LNCaP clone FGC (cell line): Measurements from ENCODE around the gene ITM2C.

Experiments
- DNase-seq: peaks from one replicate; pipeline ENCODE4 v3.0.0-alpha.2; 2011; ENCODE audit warnings: low read depth
- H3K4me3 ChIP-seq: 2 replicates; pipeline ENCODE4 v1.5.1; 2011; ENCODE audit warnings: mild to moderate bottlenecking, low read depth, low read length, control low read depth
- TF ChIP-seq, protein P1 (sequence below): IDR thresholded peaks from 2 replicates; pipeline ENCODE4 v1.5.1; 2012; ENCODE audit warnings: mild to moderate bottlenecking; ENCODE audit not compliant: control insufficient read depth, insufficient read depth; ENCODE audit errors: extremely low read depth

Gene ITM2C

GRCh38 chr2:230908092-230908594 is 43.4 kb downstream of the ITM2C start:
- no peak overlapping the region for H3K4me3 ChIP-seq
- DNase-seq = no peak
- TF ChIP-seq, protein P1, sequence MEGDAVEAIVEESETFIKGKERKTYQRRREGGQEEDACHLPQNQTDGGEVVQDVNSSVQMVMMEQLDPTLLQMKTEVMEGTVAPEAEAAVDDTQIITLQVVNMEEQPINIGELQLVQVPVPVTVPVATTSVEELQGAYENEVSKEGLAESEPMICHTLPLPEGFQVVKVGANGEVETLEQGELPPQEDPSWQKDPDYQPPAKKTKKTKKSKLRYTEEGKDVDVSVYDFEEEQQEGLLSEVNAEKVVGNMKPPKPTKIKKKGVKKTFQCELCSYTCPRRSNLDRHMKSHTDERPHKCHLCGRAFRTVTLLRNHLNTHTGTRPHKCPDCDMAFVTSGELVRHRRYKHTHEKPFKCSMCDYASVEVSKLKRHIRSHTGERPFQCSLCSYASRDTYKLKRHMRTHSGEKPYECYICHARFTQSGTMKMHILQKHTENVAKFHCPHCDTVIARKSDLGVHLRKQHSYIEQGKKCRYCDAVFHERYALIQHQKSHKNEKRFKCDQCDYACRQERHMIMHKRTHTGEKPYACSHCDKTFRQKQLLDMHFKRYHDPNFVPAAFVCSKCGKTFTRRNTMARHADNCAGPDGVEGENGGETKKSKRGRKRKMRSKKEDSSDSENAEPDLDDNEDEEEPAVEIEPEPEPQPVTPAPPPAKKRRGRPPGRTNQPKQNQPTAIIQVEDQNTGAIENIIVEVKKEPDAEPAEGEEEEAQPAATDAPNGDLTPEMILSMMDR = no peak

DNA sequence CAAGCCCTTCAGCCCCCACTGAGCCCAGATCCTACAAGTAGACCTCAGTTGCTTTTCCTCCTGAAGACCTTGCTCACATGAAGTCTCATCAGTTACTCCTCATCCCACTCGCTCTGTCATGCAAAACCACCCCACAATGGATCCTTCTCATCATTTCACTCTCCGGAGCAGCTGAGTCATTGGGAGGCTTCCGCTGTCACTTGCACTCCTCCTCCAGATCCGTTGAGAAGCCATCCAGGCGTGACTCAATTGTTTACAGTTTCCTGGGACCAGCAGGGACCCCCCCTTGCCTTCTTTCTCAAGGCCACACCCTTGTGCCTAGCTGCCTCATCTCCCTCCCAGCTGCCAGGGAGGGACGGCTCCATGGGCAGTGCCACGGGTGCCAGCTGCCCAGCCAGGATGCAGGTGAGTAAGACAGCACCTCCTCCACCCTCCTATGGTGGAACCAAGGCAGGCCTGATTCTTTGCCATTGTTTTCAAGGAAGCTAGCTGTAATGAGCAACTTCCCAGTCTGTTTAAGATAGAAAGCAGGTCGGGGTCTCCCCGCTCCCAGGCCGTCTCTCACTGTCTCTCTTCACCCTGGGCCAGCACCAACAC is 44.0 kb downstream of the ITM2C start:
- no peak for DNase-seq
- no peak overlapping the region for H3K4me3 ChIP-seq
- TF ChIP-seq, protein P1 = no peak

DNA sequence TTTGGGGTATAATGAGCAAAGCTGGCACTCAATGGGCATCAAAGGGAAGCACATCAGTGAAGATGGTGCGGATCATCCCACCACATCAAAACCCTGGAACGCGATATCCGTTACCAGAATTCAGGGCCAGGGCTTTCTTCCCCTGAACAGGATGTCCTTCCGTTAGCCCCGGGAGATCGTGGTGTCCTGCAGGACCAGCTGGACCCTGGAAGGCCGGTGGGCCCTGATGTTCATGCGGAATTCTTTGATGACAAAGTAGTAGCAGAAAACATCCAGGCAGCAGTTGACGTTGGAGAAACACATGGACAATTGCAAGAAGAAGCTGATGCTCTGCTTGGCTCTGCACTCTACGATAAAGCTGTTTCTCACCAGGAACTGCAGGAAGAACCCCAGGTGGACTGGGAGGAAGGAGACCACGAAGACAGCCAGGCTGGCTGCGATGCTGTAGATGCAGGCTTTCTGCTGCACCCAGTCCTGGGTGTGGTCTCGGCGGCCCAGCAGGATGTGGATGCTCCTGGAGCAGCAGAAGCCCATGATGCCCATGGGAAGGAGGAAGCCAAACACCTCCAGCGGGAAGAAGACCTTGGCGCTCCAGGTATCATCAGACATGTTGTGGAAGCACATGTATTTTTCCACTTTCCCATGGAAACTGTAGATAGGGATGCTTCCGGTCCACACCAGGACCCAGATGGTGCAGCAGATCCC is 45.3 kb downstream of the ITM2C start:
- H3K4me3 ChIP-seq = no peak overlapping the region
- TF ChIP-seq, protein P1 = no peak
- no peak for DNase-seq

- no peak for DNase-seq
- no peak overlapping the region for H3K4me3 ChIP-seq
- TF ChIP-seq, protein P1 = no peak
These were observed 45.9 kb downstream of the ITM2C start for GRCh38 chr2:230910546-230911177.

- no peak for DNase-seq
- no peak overlapping the region for H3K4me3 ChIP-seq
- TF ChIP-seq, protein P1 = no peak
These were observed 47.3 kb downstream of the ITM2C start for GRCh38 chr2:230912046-230912445.

DNA sequence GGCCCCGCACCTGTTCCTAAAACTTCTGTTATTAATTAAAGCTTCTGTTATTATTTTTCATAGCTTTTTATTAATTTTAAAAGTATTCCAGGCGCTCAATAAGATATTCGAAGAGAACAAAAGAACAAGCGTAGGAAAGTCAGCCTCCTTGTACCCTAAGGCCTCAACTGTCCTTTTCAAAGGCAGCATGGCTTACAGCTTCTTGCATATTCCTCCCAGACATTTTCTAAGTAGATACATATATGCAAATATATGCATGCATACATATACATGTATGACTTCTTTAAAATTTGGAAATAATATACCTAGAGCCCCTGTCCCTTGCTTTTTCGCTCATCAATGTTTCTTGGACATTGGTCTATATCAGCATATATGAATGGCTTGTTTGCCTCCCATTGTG is 48.0 kb downstream of the ITM2C start:
- DNase-seq = no peak
- TF ChIP-seq, protein P1 = no peak
- no peak overlapping the region for H3K4me3 ChIP-seq
